SIG-M5 (cell line): Measurements from ENCODE around the gene NFKBIB.
"Not testable (repeated sequence)": the region's sequence is repeated elsewhere in the genome, so short reads cannot be mapped to it uniquely, and the experiment has no call there.

Experiments used
- DNase-seq: peaks from one replicate; lab custom pipeline; 2025; lab: John Stamatoyannopoulos, UW

Gene NFKBIB

GRCh38 chr19:38928391-38929001 is 28.7 kb downstream of the NFKBIB start:
- no peak for DNase-seq

GRCh38 chr19:38929929-38930775 is 30.4 kb downstream of the NFKBIB start, which contains the start of gene SARS2:
Gene SARS2 (minus strand): TSS chr19:38930763. CDS start chr19:38930736, 27 bp downstream.
- DNase-seq: peak; percentile 53

- peak; percentile 84 for DNase-seq
Observed at GRCh38 chr19:38930776-38931520, 31.2 kb downstream of the NFKBIB start, which contains the start of gene MRPS12. Gene MRPS12 (plus strand): TSS chr19:38930944. CDS start chr19:38931295, 351 bp downstream.

GRCh38 chr19:38931521-38931793 is 31.7 kb downstream of the NFKBIB start:
- DNase-seq: no peak

- DNase-seq: no peak
Observed at GRCh38 chr19:38932425-38933179, 32.8 kb downstream of the NFKBIB start.

GRCh38 chr19:38933544-38933943 is 33.8 kb downstream of the NFKBIB start:
- no peak for DNase-seq

GRCh38 chr19:38939957-38940356 is 40.2 kb downstream of the NFKBIB start:
- no peak for DNase-seq

GRCh38 chr19:38941466-38941865 is 41.7 kb downstream of the NFKBIB start:
- DNase-seq: not testable (repeated sequence)

- no peak for DNase-seq
Observed at GRCh38 chr19:38941979-38942378, 42.2 kb downstream of the NFKBIB start.

GRCh38 chr19:38942471-38943181 is 42.9 kb downstream of the NFKBIB start:
- DNase-seq: no peak

GRCh38 chr19:38944981-38945506 is 45.3 kb downstream of the NFKBIB start:
- DNase-seq: no peak

GRCh38 chr19:38945562-38946228 is 45.9 kb downstream of the NFKBIB start:
- no peak for DNase-seq

- no peak for DNase-seq
Observed at GRCh38 chr19:38946229-38947010, 46.7 kb downstream of the NFKBIB start.

GRCh38 chr19:38949580-38950367 is 50.0 kb downstream of the NFKBIB start:
- no peak for DNase-seq

- no peak for DNase-seq
Observed at GRCh38 chr19:38951187-38951586, 51.4 kb downstream of the NFKBIB start.

- DNase-seq: no peak
Observed at GRCh38 chr19:38952395-38953165, 52.8 kb downstream of the NFKBIB start.

- no peak for DNase-seq
Observed at GRCh38 chr19:38953677-38954076, 53.9 kb downstream of the NFKBIB start.

- no peak for DNase-seq
Observed at GRCh38 chr19:38956264-38956663, 56.5 kb downstream of the NFKBIB start.
